ENCODE results near the gene MAL. TPM values are rescaled to one million over a fixed set of nuclear protein-coding genes. Genes with fewer than 3 reads are reported as not detected.

Gene MAL
- polyA plus RNA-seq, 1 donor from 2014 or later: not detected

- Histone ChIP-seq H3K4me2 (ENCODE audit: low read length) (no peak overlapping the region), H3K27me3 (ENCODE audit: insufficient read depth, low read depth, low read length) (no peaks in the 10 kb centered on the region), H3K4me3 (ENCODE audit: low read length) (no peak overlapping the region), H3K36me3 (ENCODE audit: insufficient read depth, low read length) (no peaks in the 10 kb centered on the region), H3F3A (ENCODE audit: insufficient read depth, low read length, poor library complexity, severe bottlenecking) (no peaks in the 10 kb centered on the region), H3K9ac (ENCODE audit: low read length) (no peak overlapping the region), H3K27ac (ENCODE audit: low read length) (no peak overlapping the region), H2AFZ (ENCODE audit: low read depth, low read length) (no peak overlapping the region), H3K9me3 (ENCODE audit: low read length) (peaks cover 15% of the 10 kb centered on the region), H3K9me2 (ENCODE audit: insufficient read depth, low read length) (no peaks in the 10 kb centered on the region), H3K79me2 (replicated peaks; ENCODE audit: insufficient read depth, low read length) (no peaks in the 10 kb centered on the region), H4K20me1 (ENCODE audit: insufficient read depth) (no peaks in the 10 kb centered on the region)
- TF ChIP-seq TAF1 (IDR thresholded peaks at IDR 0.05; ENCODE audit: low read depth) (no peak), MXI1 (conservative IDR thresholded peaks at IDR 0.05; ENCODE audit: poor library complexity, severe bottlenecking) (no peak), EP300 (conservative IDR thresholded peaks at IDR 0.05; ENCODE audit: poor library complexity, severe bottlenecking) (no peak), EZH2 (IDR thresholded peaks at IDR 0.05; ENCODE audit: borderline replicate concordance, insufficient read depth, low read length, poor library complexity, severe bottlenecking) (no peak), POLR2AphosphoS5 (IDR thresholded peaks at IDR 0.05) (no peak), RAD21 (conservative IDR thresholded peaks at IDR 0.05) (no peak), CTCF (IDR thresholded peaks at IDR 0.05; ENCODE audit: poor library complexity, severe bottlenecking) (no peak), SMC3 (conservative IDR thresholded peaks at IDR 0.05; ENCODE audit: poor library complexity) (no peak)
- TF ChIP-seq, protein P1, sequence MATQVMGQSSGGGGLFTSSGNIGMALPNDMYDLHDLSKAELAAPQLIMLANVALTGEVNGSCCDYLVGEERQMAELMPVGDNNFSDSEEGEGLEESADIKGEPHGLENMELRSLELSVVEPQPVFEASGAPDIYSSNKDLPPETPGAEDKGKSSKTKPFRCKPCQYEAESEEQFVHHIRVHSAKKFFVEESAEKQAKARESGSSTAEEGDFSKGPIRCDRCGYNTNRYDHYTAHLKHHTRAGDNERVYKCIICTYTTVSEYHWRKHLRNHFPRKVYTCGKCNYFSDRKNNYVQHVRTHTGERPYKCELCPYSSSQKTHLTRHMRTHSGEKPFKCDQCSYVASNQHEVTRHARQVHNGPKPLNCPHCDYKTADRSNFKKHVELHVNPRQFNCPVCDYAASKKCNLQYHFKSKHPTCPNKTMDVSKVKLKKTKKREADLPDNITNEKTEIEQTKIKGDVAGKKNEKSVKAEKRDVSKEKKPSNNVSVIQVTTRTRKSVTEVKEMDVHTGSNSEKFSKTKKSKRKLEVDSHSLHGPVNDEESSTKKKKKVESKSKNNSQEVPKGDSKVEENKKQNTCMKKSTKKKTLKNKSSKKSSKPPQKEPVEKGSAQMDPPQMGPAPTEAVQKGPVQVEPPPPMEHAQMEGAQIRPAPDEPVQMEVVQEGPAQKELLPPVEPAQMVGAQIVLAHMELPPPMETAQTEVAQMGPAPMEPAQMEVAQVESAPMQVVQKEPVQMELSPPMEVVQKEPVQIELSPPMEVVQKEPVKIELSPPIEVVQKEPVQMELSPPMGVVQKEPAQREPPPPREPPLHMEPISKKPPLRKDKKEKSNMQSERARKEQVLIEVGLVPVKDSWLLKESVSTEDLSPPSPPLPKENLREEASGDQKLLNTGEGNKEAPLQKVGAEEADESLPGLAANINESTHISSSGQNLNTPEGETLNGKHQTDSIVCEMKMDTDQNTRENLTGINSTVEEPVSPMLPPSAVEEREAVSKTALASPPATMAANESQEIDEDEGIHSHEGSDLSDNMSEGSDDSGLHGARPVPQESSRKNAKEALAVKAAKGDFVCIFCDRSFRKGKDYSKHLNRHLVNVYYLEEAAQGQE (IDR thresholded peaks at IDR 0.05; ENCODE audit: borderline replicate concordance): no peak
Observed at GRCh38 chr2:95006588-95006987, 18.9 kb upstream of the MAL start.

- Histone ChIP-seq H4K20me1 (ENCODE audit: insufficient read depth) (no peaks in the 10 kb centered on the region), H3F3A (ENCODE audit: insufficient read depth, low read length, poor library complexity, severe bottlenecking) (no peaks in the 10 kb centered on the region), H3K27me3 (ENCODE audit: insufficient read depth, low read depth, low read length) (no peaks in the 10 kb centered on the region), H2AFZ (ENCODE audit: low read depth, low read length) (no peak overlapping the region), H3K4me3 (ENCODE audit: low read length) (no peak overlapping the region), H3K9ac (ENCODE audit: low read length) (no peak overlapping the region), H3K4me2 (ENCODE audit: low read length) (no peak overlapping the region), H3K79me2 (replicated peaks; ENCODE audit: insufficient read depth, low read length) (no peaks in the 10 kb centered on the region), H3K9me2 (ENCODE audit: insufficient read depth, low read length) (no peaks in the 10 kb centered on the region), H3K9me3 (ENCODE audit: low read length) (peaks cover 15% of the 10 kb centered on the region), H3K36me3 (ENCODE audit: insufficient read depth, low read length) (no peaks in the 10 kb centered on the region), H3K27ac (ENCODE audit: low read length) (no peak overlapping the region)
- TF ChIP-seq SMC3 (conservative IDR thresholded peaks at IDR 0.05; ENCODE audit: poor library complexity) (no peak), RAD21 (conservative IDR thresholded peaks at IDR 0.05) (no peak), EP300 (conservative IDR thresholded peaks at IDR 0.05; ENCODE audit: poor library complexity, severe bottlenecking) (no peak), POLR2AphosphoS5 (IDR thresholded peaks at IDR 0.05) (no peak), EZH2 (IDR thresholded peaks at IDR 0.05; ENCODE audit: borderline replicate concordance, insufficient read depth, low read length, poor library complexity, severe bottlenecking) (no peak), MXI1 (conservative IDR thresholded peaks at IDR 0.05; ENCODE audit: poor library complexity, severe bottlenecking) (no peak), CTCF (IDR thresholded peaks at IDR 0.05; ENCODE audit: poor library complexity, severe bottlenecking) (no peak), TAF1 (IDR thresholded peaks at IDR 0.05; ENCODE audit: low read depth) (no peak)
- TF ChIP-seq, protein P1 (IDR thresholded peaks at IDR 0.05; ENCODE audit: borderline replicate concordance): no peak
Observed at GRCh38 chr2:95007031-95007609, 18.4 kb upstream of the MAL start.

All from neural cell (in vitro differentiated cells).